Measurements from ENCODE around the gene C3. TPM values are rescaled to one million over a fixed set of nuclear protein-coding genes. Genes with fewer than 3 reads are reported as not detected.

C3 gene
- total and polyA plus RNA-seq, 2 of the 13 experiments (the other 11 are each of a cell fraction or from before 2014, with no cell fraction given) = 1,455 to 6,272 TPM

- ATAC-seq (no peak), FAIRE-seq (no peak), DNase-seq (ENCODE audit: low spot score) (no peak)
- ChIA-PET POLR2A (interaction anchor here (0.6 to 8.0 kb wide), 17 partner anchors 10 to 415 kb away, joined by 3 to 278 read pairs (median 5); partner anchors contain the start of gene GPR108), CTCF (ENCODE audit: low intra/inter-chr PET ratio, low total read pairs) (no interaction called here)
- H3K4me3 ChIP-seq (replicated peaks in 1 of 3; ENCODE audit: insufficient read depth in 1 of 3, low read depth in 2 of 3, low read length in 3 of 3) = peak overlapping the region; percentile 70 to 100 (median 89)
- 0% methylated on average over 3 of the region's 3 CpGs for WGBS (ENCODE audit: low lambda C conversion rate)
- peaks cover 70% of the 10 kb centered on the region for H3K4me1 ChIP-seq (ENCODE audit: insufficient read depth, low read length)
- H3K27ac ChIP-seq (ENCODE audit: extremely low read length, insufficient read depth, low read length) = peak overlapping the region; percentile 90
- peaks cover 0 to 7% of the 10 kb centered on the region in 2 experiments; a peak in 1 of 5 replicates for H3K27me3 ChIP-seq (ENCODE audit: control insufficient read depth in 1 of 2, insufficient read depth in 2 of 2, low read length in 2 of 2)
- in situ Hi-C loops (cut with HindIII; ENCODE audit: extremely low pct_ligation_motif_present, low pct_unique_long_range_greater_than_20kb) = no loop called here
- peak overlapping the region; percentile 79 for H3K4me2 ChIP-seq (ENCODE audit: low read depth, low read length)
- H2AFZ ChIP-seq (ENCODE audit: low read length) = no peak overlapping the region
- H3K36me3 ChIP-seq (replicated peaks in 1 of 2; ENCODE audit: control insufficient read depth in 1 of 2, insufficient read depth in 2 of 2, low read length in 2 of 2) = peaks cover 18 to 29% of the 10 kb centered on the region in 2 experiments
- intact Hi-C loops (cut with micrococcal nuclease; ENCODE audit: unreplicated experiment) = loop anchor here (1.0 to 2.0 kb wide), 4 partner anchors 10 to 143 kb away; partner anchors contain the start of gene GPR108
- peak overlapping the region; percentile 94 for H3K9ac ChIP-seq (ENCODE audit: insufficient read depth, low read depth, low read length)
- BruUV-seq (replicated peaks) = TSS peak; percentile 71
- H3K9me3 ChIP-seq (ENCODE audit: low read length) = no peaks in the 10 kb centered on the region
- H3K79me2 ChIP-seq (ENCODE audit: insufficient read depth, low read length) = peaks cover 27% of the 10 kb centered on the region
- peaks cover 48% of the 10 kb centered on the region for H4K20me1 ChIP-seq (ENCODE audit: insufficient read depth, low read length)
- no peak for TF ChIP-seq GMEB2 (CRISPR knock-in tag; IDR thresholded peaks at IDR 0.05; ENCODE audit: low read depth)
- TF ChIP-seq HOXA5 (CRISPR knock-in tag; IDR thresholded peaks at IDR 0.05) = no peak
- TF ChIP-seq IKZF1 (IDR thresholded peaks at IDR 0.05) = no peak
- no peak for TF ChIP-seq RBM39 (IDR thresholded peaks at IDR 0.05; ENCODE audit: low read depth, low read length, poor library complexity, severe bottlenecking)
- TF ChIP-seq KLF15 (CRISPR knock-in tag; IDR thresholded peaks at IDR 0.05; ENCODE audit: borderline replicate concordance) = no peak
- no peak for TF ChIP-seq HOXA3 (CRISPR knock-in tag; IDR thresholded peaks at IDR 0.05)
- TF ChIP-seq KDM5A (IDR thresholded peaks at IDR 0.05; ENCODE audit: borderline replicate concordance, low read length) = no peak
- TF ChIP-seq ELF3 (CRISPR knock-in tag; IDR thresholded peaks at IDR 0.05) = no peak
- TF ChIP-seq ZNF263 (CRISPR knock-in tag; IDR thresholded peaks at IDR 0.05) = no peak
- no peak for TF ChIP-seq ZBTB33 (CRISPR knock-in tag; IDR thresholded peaks at IDR 0.05)
- TF ChIP-seq MTA3 (CRISPR knock-in tag; IDR thresholded peaks at IDR 0.05) = no peak
- TF ChIP-seq ZBTB38 (CRISPR knock-in tag; IDR thresholded peaks at IDR 0.05) = no peak
- no peak for TF ChIP-seq ONECUT2 (CRISPR knock-in tag; IDR thresholded peaks at IDR 0.05)
- TF ChIP-seq HNRNPL (IDR thresholded peaks at IDR 0.05; ENCODE audit: low read depth, low read length) = no peak
- no peak for TF ChIP-seq CSRNP2 (CRISPR knock-in tag; conservative IDR thresholded peaks at IDR 0.05; ENCODE audit: low read depth)
- TF ChIP-seq ZNF18 (CRISPR knock-in tag; IDR thresholded peaks at IDR 0.05; ENCODE audit: insufficient replicate concordance) = no peak
- no peak for TF ChIP-seq ZBTB3 (CRISPR knock-in tag; IDR thresholded peaks at IDR 0.05; ENCODE audit: borderline replicate concordance, low read depth)
- no peak for TF ChIP-seq ZSCAN31 (CRISPR knock-in tag; IDR thresholded peaks at IDR 0.05; ENCODE audit: low read depth)
- no peak for TF ChIP-seq ZSCAN22 (CRISPR knock-in tag; IDR thresholded peaks at IDR 0.05)
- no peak for TF ChIP-seq MBNL3 (CRISPR knock-in tag; conservative IDR thresholded peaks at IDR 0.05)
Observed at GRCh38 chr19:6719992-6720368, 470 bp downstream of the C3 start.
